Calu3 (cell line): ENCODE measurements around the gene RABAC1. TPM values are rescaled to one million over a fixed set of nuclear protein-coding genes. Genes with fewer than 3 reads are reported as not detected.

ENCODE experiments used
- BruUV-seq: library from RNA; stranded (reverse); fragments of 400-500 nt; replicated peaks from 2 replicates; lab custom pipeline; 2021; lab: Mats Ljungman, UMichigan
- CTCF ChIA-PET: fragments of 300-600 bp; sonication (Branson Sonifier 250); formaldehyde crosslinking; loops from one replicate; lab custom pipeline; 2022; ENCODE audit warnings: antibody characterized with exemption; lab: Charles Lee
- DNase-seq: peaks from one replicate; pipeline ENCODE4 v3.0.0; 2022
- H3K27ac Mint-ChIP-seq: one replicate; pipeline ENCODE4 v1.8.0; 2022; ENCODE audit warnings: mixed read lengths; ENCODE audit not compliant: unreplicated experiment
- H3K27me3 Mint-ChIP-seq: one replicate; pipeline ENCODE4 v1.8.0; 2022; ENCODE audit warnings: mixed read lengths; ENCODE audit not compliant: unreplicated experiment
- H3K36me3 Mint-ChIP-seq: one replicate; pipeline ENCODE4 v1.8.0; 2022; ENCODE audit warnings: mild to moderate bottlenecking, moderate library complexity, mixed read lengths; ENCODE audit not compliant: insufficient read depth, unreplicated experiment
- H3K4me1 Mint-ChIP-seq: one replicate; pipeline ENCODE4 v1.8.0; 2022; ENCODE audit warnings: mild to moderate bottlenecking, low read depth, mixed read lengths; ENCODE audit not compliant: unreplicated experiment
- H3K4me3 Mint-ChIP-seq: one replicate; pipeline ENCODE4 v1.8.0; 2022; ENCODE audit warnings: mild to moderate bottlenecking, low read depth, moderate library complexity, mixed read lengths; ENCODE audit not compliant: unreplicated experiment
- H3K9me3 Mint-ChIP-seq: one replicate; pipeline ENCODE4 v1.8.0; 2022; ENCODE audit warnings: low read depth, mixed read lengths; ENCODE audit not compliant: unreplicated experiment
- intact Hi-C: fragments of 100-400 bp; cut with micrococcal nuclease; formaldehyde crosslinking; loops from one replicate; pipeline ENCODE4 v1.10.0; 2022; ENCODE audit not compliant: unreplicated experiment
- total RNA-seq: library from RNA; stranded (reverse); gene quantifications from 2 replicates; pipeline ENCODE4 v1.2.3, GENCODE V29; 2022
- TF ChIP-seq, protein P1 (sequence below): fragments of 200-600 bp; IDR thresholded peaks from one replicate; pipeline ENCODE4 v1.8.0; 2022; ENCODE audit warnings: antibody characterized with exemption; ENCODE audit not compliant: unreplicated experiment

Gene RABAC1
- total RNA-seq, 1 experiment from 2014 or later, result 116 TPM

DNA sequence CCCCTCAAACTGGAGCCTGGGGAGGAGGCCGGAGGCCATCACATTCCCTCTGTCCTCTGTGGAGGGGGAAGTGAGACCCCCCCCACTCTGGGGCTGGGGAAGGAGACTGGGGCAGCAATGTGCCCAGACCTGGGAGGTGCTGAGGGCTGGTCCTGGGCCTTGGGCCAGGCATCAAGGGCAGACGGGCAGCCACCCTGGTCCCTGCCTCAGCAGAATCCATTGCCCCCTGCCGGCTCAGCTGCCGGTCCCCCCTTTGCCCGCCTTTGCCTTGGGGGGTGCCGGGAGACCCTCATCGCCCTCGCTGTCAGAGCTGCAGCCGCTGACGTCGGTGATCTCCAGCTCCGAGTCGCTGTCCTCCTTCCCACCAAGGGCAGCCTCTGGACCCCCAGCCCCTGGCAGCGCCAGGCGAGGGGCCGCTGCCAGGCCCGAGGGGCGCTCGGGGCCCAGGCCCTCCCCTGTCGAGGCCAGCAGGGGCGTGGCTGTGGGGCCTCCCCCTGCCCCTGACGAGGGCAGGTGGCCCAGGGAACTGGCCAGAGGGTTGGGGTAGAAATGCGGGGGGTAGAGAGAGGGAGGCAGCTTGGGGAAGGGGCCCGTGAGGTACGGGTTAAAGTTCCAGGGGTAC, 51.0 kb downstream of the RABAC1 start:
- Mint-ChIP-seq H3K4me3 (no peak overlapping the region), H3K4me1 (peaks cover 41% of the 10 kb centered on the region), H3K9me3 (no peaks in the 10 kb centered on the region), H3K27ac (no peak overlapping the region), H3K27me3 (no peaks in the 10 kb centered on the region), H3K36me3 (peaks cover 51% of the 10 kb centered on the region)
- intact Hi-C loops, result no loop called here
- TF ChIP-seq, protein P1, sequence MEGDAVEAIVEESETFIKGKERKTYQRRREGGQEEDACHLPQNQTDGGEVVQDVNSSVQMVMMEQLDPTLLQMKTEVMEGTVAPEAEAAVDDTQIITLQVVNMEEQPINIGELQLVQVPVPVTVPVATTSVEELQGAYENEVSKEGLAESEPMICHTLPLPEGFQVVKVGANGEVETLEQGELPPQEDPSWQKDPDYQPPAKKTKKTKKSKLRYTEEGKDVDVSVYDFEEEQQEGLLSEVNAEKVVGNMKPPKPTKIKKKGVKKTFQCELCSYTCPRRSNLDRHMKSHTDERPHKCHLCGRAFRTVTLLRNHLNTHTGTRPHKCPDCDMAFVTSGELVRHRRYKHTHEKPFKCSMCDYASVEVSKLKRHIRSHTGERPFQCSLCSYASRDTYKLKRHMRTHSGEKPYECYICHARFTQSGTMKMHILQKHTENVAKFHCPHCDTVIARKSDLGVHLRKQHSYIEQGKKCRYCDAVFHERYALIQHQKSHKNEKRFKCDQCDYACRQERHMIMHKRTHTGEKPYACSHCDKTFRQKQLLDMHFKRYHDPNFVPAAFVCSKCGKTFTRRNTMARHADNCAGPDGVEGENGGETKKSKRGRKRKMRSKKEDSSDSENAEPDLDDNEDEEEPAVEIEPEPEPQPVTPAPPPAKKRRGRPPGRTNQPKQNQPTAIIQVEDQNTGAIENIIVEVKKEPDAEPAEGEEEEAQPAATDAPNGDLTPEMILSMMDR, result no peak
- CTCF ChIA-PET, result interaction anchor here (0.5 kb wide), 1 partner anchor 21 kb away, joined by 5 read pairs; no protein-coding TSS in a partner anchor
- no peak for DNase-seq
- no TSS peak for BruUV-seq

DNA sequence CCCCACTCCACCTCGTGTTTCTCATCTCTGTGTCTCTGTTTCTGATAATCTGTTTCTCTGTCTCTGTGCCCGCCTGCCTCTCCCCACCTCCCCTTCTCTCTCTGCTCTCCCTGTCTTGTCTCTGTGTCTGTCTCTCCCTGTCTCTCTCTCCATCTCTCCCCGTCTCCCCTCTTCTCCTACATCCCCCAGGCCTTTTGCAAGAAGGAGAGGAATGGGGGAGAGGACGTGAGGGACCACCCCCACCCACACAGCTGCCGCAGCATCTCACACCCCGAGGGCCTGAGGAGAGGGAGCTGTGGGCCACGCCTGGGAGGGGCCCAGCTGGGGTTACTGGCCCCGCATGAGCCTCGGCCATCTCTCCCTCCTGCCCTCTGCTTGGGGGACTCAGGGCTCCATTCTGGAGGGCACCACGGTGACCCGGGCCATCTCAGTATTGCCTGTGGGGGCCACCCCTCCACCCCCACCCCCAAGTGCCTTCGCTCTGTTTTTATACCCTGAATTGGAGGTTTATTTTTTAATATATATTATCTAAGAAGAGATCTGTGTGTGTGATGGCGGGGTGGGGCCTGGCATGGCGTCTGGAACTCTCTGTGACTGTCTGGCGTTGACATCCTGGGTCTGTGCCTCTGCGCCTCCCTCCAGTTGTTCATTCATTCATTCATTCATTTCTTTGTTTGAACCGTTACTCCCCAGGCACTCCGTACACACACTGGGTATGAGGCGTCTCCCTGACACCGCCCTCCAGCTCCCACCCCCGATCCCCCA, 52.0 kb downstream of the RABAC1 start:
- TF ChIP-seq, protein P1, result no peak
- intact Hi-C loops, result no loop called here
- no peak for DNase-seq
- CTCF ChIA-PET, result no interaction called here
- TSS peak; percentile 18 for BruUV-seq
- Mint-ChIP-seq H3K4me1 (peaks cover 41% of the 10 kb centered on the region), H3K4me3 (peak overlapping the region; percentile 1), H3K27ac (no peak overlapping the region), H3K27me3 (no peaks in the 10 kb centered on the region), H3K36me3 (peaks cover 56% of the 10 kb centered on the region), H3K9me3 (no peaks in the 10 kb centered on the region)

Other genes with a start within 250 kb of the RABAC1 start
- 44.5 and 98.9 TPM in 2 replicates for gene CEACAM6, start 203.8 kb downstream of the RABAC1 start, total RNA-seq
- gene CEACAM3, start 162.7 kb downstream of the RABAC1 start, total RNA-seq, result not detected in 2 replicates
- gene LYPD4, start 114.6 kb downstream of the RABAC1 start, total RNA-seq, result not detected in 2 replicates
- gene DMRTC2, start 114.3 kb downstream of the RABAC1 start, total RNA-seq, result not detected in 2 replicates
- 2,051 and 2,220 TPM in 2 replicates for gene RPS19, start 99.1 kb downstream of the RABAC1 start, total RNA-seq
- gene CD79A, start 82.0 kb downstream of the RABAC1 start, total RNA-seq, result 0.45 and 0.59 TPM in 2 replicates
- 122 and 163 TPM in 2 replicates for gene ARHGEF1, start 76.1 kb downstream of the RABAC1 start, total RNA-seq
- 0.21 and 0.29 TPM in 2 replicates for gene ERFL, start 30.9 kb downstream of the RABAC1 start, total RNA-seq
- gene ATP1A3, start 34.9 kb upstream of the RABAC1 start, total RNA-seq, result 1.1 and 1.7 TPM in 2 replicates
- gene GRIK5, start 110.9 kb upstream of the RABAC1 start, total RNA-seq, result 0.44 and 0.61 TPM in 2 replicates
- 22.0 and 22.1 TPM in 2 replicates for gene ZNF574, start 116.8 kb upstream of the RABAC1 start, total RNA-seq
- 3.9 and 4.6 TPM in 2 replicates for gene POU2F2, start 173.1 kb upstream of the RABAC1 start, total RNA-seq